ENCODE measurements around the gene NT5E.
A peak's percentile ranks its signal among the peaks of the same experiment; 100 is the strongest.

The NT5E gene

GRCh38 chr6:85498596-85499258 is 48.8 kb downstream of the NT5E start (continued):
- TF ChIP-seq ZNF174 (tag by site-specific recombination; IDR thresholded peaks at IDR 0.05) (no peak), ZNF404 (tag by site-specific recombination; IDR thresholded peaks at IDR 0.05) (no peak), ZNF580 (tag by site-specific recombination; IDR thresholded peaks at IDR 0.05) (no peak), SCRT2 (tag by site-specific recombination; IDR thresholded peaks at IDR 0.05) (no peak), ZNF292 (tag by site-specific recombination; IDR thresholded peaks at IDR 0.05; ENCODE audit: borderline replicate concordance, low read depth) (no peak), ZNF133 (tag by site-specific recombination; IDR thresholded peaks at IDR 0.05) (no peak), SCRT1 (tag by site-specific recombination; IDR thresholded peaks at IDR 0.05; ENCODE audit: borderline replicate concordance) (no peak), ZNF16 (tag by site-specific recombination; IDR thresholded peaks at IDR 0.05; ENCODE audit: low read depth) (no peak), ZFP41 (tag by site-specific recombination; IDR thresholded peaks at IDR 0.05; ENCODE audit: borderline replicate concordance) (no peak), ZIC2 (tag by site-specific recombination; IDR thresholded peaks at IDR 0.05) (no peak), ZSCAN4 (tag by site-specific recombination; IDR thresholded peaks at IDR 0.05) (no peak), ZNF843 (tag by site-specific recombination; IDR thresholded peaks at IDR 0.05) (peak; percentile 74), ZNF558 (tag by site-specific recombination; IDR thresholded peaks at IDR 0.05) (peak; percentile 51; the same call in 1 of the 2 replicates), ZNF521 (tag by site-specific recombination; IDR thresholded peaks at IDR 0.05) (no peak), ZBTB10 (tag by site-specific recombination; IDR thresholded peaks at IDR 0.05) (no peak), OSR2 (tag by site-specific recombination; IDR thresholded peaks at IDR 0.05) (peak; percentile 96), ZNF792 (tag by site-specific recombination; IDR thresholded peaks at IDR 0.05) (no peak), ZNF350 (tag by site-specific recombination; IDR thresholded peaks at IDR 0.05) (peak; percentile 50; the same call in 1 of the 2 replicates), ZNF571 (tag by site-specific recombination; IDR thresholded peaks at IDR 0.05) (no peak), ZBTB1 (tag by site-specific recombination; IDR thresholded peaks at IDR 0.05) (no peak), ZNF112 (tag by site-specific recombination; IDR thresholded peaks at IDR 0.05) (no peak; the same call in 1 of the 2 replicates), ZNF37A (tag by site-specific recombination; IDR thresholded peaks at IDR 0.05) (no peak), ZNF518A (tag by site-specific recombination; conservative IDR thresholded peaks at IDR 0.05; ENCODE audit: low read depth) (no peak; the same call in 1 of the 2 replicates), ZNF223 (tag by site-specific recombination; IDR thresholded peaks at IDR 0.05) (no peak), ZNF324 (tag by site-specific recombination; IDR thresholded peaks at IDR 0.05) (no peak), ZSCAN30 (tag by site-specific recombination; IDR thresholded peaks at IDR 0.05) (peak; percentile 95), ELK4 (IDR thresholded peaks at IDR 0.05; ENCODE audit: borderline replicate concordance, low read depth, low read length) (no peak), CTCF (tag by site-specific recombination; IDR thresholded peaks at IDR 0.05) (no peak), BCL11A (tag by site-specific recombination; IDR thresholded peaks at IDR 0.05; ENCODE audit: low read depth) (no peak)
